ENCODE results near the gene VDAC1.
"Not testable (repeated sequence)": the region's sequence is repeated elsewhere in the genome, so short reads cannot be mapped to it uniquely, and the experiment has no call there.

The VDAC1 gene

DNA sequence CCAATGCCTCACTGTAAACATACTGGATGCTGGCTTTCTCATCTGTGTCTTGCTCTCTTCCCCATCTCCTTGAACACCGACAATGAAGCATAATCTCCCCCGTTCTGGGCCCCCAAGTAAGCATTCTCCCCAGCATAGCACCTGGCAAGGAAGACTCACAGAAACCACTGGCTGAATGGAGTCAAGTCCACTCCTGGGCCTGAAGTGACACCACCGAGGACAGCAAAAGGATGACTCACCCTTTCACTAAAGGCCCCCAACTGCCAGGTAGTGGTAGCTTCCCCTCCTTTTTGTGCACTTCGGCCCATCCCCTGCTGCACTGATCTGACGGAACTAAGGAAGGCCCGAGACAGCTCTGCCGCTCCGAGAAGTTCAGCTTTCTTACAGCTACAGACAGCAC is 9.4 kb downstream of the VDAC1 start:
- no peak for DNase-seq (ENCODE audit: low read depth)

DNA sequence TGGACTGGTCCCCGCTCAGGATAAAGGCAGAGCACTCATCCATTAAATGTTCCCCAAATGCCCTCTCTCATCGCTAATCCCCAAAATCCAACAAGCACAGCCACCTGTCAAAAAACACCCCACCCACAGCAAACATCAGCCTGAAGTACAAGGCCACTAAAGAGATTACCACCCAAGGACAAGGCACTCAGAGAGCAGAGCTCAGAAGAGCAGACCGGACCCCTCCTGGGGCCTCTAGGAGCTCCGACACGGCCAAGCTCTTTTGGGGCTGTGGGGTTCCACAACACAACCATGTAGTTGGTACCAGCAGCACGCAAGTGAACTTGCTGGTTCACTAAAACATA is 9.8 kb downstream of the VDAC1 start:
- DNase-seq (ENCODE audit: low read depth): no peak

GRCh38 chr5:133994297-133994989 is 10.3 kb downstream of the VDAC1 start:
- DNase-seq (ENCODE audit: low read depth): no peak

DNA sequence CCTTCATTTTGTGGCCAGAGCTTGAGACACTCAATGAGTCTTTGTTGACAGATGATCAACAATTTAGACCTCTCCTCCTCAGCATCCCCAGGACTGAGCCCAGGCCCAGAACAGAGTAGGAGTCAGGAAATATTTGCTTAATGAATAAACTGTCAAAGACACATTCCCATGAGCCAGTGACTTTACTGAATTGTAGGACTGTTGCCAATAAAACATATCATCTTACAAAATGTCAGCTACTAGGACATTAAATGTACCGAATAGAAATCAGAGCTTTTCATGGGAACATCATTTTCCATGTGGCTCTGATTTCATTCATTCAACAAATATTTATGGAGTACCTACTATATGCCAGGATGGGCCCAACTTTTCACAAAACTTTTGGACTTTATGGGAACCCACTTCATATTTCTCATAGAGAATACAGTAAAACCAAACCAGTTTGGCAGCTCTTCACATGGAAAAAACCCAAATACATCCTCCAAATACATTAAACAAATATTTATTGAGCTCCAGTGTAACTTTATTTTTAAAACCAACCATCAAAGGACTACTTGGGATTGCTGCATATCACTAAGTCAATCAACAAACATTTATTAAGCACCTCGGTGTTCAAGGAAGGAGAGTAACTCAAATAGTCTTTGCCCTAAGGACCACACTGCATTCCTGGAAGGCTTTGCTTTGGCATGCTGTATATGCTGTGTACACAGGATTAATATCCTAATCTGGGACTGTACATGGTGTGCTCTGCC is 11.4 kb downstream of the VDAC1 start:
- DNase-seq (ENCODE audit: low read depth): no peak

DNA sequence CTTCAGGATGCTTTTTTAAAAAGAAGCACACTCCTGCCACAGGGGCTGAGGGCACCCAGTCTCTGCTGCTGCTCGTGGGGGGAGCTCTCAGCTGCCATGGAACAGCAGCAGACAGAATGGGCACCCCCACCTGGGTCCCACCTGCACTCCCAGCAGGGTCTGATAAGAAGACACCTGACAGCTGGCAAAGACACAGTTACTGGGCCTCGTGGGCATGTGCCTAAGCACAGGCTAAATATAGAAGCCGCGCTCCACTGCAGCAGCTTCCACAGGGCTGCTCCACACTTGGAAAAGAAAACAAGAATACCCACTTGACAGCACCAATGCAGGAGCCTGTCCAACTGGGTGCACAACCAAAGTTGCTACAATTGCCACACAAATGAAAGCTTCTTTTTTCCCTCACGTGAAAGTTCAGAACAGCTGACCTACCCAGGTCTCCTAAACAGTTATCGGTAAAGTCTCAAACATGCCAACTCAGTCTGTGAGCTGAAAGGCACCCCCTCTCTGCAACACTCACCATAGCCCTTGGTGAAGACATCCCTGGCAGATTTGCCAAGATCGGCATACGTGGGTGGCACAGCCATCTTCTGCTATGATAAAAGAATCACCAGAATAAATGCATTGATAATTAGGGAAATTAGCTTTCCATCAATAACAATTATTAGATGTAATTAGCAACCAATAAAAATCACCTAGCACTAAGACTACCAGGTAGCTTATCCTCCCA is 12.2 kb downstream of the VDAC1 start:
- DNase-seq (ENCODE audit: low read depth): no peak

DNA sequence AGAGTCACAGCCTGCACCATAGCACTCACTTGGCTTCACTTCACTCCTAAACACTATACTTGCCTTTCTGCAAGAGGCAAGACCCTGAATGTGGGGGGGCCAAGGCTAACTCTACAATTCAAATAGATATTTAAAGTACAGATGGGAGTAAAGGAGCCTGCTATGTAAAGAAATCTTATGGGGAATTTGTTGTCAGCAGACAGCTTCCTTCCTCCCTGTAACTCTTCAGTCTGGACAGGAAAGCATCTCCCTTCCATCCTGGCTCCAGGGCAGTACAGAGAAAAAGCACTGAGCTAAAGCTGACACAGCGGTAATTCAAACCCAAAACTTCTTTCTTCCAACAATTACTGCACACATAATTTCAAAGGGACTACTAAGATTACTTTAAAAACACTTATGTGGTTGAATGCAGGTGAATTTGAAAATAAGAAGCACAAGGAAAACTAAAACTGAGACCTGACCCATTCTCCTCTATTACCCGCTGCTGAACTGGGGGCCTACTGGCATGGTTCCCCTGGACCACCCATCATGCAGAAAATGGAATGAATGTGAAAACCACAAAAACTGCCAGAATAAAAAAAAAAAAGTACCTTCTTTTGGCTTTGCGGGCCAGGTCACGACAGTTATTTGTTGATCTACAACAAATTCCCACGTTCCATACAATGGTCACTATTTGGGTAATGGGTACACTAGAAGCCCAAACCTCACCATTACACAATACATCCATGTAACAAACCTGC is 13.4 kb downstream of the VDAC1 start:
- DNase-seq (ENCODE audit: low read depth): no peak

GRCh38 chr5:133990396-133990795 is 14.4 kb downstream of the VDAC1 start:
- no peak for DNase-seq (ENCODE audit: low read depth)

GRCh38 chr5:133985540-133986180 is 19.1 kb downstream of the VDAC1 start:
- DNase-seq (ENCODE audit: low read depth): no peak

DNA sequence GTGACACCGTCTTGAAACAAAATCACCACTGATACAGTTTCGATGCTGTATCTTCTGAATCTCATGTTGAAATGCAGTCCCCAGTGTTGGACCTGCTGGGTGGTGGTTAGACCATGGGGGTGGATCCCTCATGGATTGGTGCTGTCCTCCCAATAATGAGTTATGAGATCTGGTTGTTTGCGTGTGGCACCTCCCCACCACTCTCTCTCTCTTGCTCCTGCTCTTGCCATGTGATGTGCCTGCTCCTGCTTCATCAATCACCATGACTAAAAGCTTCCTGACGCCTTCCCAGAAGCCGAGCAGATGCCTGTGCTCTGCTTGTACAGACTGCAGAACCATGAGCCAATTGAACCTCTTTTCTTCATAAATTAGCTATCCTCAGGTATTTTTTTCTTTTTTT is 21.1 kb downstream of the VDAC1 start:
- DNase-seq (ENCODE audit: low read depth): no peak

DNA sequence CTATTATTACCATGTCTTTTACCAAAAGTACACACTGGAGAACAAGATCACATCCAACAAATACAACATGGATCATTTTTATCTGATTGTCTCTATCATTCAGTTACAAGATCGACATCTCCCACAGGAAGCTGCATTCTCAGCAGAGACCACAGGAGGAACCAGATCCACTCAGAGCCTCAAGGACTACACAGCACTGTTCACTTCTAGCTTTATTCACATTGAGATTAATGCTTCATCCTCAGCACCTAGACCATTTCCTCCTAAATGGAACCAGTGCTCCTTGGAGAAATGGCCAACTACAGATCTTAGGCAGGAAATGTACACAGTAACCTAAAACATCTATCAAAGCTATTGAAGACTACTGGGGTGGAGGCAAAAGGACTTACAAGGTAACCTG is 23.1 kb downstream of the VDAC1 start:
- DNase-seq (ENCODE audit: low read depth): no peak

DNA sequence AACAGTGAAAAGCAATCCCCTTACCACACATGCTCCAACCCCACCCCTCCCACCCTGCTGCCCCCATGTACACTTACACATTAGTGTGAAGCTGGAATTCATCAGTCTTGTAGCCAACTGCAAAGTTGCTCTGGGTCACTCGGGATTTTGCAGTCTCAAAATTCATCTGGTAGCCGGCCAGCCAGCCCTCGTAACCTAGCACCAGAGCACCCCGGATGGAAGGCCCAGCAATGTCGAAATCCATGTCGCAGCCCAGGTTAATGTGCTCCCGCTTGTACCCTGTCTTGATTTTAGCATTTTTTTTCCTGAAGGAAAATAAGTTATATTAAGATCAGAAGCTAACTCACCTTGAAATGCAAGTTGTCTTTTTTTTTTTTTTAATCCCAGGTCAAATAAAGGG is 24.1 kb downstream of the VDAC1 start:
- DNase-seq (ENCODE audit: low read depth): no peak

DNA sequence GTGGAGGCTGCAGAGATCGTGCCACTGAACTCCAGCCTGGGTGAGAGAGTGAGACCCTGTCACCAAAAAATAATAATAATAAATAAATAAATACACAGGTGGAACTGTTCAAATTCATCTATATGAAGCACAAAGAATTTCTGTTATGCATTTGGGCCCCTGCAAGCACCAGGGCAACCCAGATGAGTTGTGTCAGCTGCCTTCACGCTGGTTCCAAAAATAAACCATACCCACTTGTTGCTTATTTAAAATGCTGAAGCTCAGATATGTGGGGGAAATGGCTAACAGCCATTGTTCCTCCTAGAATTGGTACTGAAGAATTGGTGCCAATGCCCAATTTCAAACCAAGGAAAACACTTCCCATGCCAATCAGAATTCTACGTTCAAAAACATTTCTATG is 25.8 kb downstream of the VDAC1 start:
- no peak for DNase-seq (ENCODE audit: low read depth)

DNA sequence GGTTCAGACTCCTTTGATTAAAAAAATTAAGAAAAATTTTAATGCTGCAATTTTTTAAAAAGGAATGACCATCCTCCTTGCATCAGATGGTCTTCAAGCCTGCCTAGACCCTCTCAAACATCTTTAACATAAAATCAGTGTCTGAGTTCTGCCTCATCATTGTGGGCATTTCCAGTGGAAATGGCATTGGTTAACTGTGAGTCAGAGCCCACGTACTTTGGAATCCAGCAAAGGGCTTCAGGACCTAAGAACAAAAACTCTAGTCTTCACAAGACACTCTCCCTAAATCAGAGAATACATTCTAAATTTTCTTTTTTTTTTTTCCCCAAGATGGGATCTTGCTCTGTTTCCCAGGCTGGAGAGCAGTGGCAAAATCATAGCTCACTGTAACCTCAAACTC is 26.9 kb downstream of the VDAC1 start:
- DNase-seq (ENCODE audit: low read depth): peak; percentile 58

GRCh38 chr5:133977161-133977787 is 27.5 kb downstream of the VDAC1 start:
- DNase-seq (ENCODE audit: low read depth): no peak

GRCh38 chr5:133975546-133975945 is 29.2 kb downstream of the VDAC1 start:
- DNase-seq (ENCODE audit: low read depth): not testable (repeated sequence)

GRCh38 chr5:133974142-133974541 is 30.6 kb downstream of the VDAC1 start:
- no peak for DNase-seq (ENCODE audit: low read depth)

GRCh38 chr5:133970325-133970909 is 34.4 kb downstream of the VDAC1 start:
- DNase-seq (ENCODE audit: low read depth): no peak

GRCh38 chr5:133969654-133970324 is 35.0 kb downstream of the VDAC1 start:
- DNase-seq (ENCODE audit: low read depth): no peak

DNA sequence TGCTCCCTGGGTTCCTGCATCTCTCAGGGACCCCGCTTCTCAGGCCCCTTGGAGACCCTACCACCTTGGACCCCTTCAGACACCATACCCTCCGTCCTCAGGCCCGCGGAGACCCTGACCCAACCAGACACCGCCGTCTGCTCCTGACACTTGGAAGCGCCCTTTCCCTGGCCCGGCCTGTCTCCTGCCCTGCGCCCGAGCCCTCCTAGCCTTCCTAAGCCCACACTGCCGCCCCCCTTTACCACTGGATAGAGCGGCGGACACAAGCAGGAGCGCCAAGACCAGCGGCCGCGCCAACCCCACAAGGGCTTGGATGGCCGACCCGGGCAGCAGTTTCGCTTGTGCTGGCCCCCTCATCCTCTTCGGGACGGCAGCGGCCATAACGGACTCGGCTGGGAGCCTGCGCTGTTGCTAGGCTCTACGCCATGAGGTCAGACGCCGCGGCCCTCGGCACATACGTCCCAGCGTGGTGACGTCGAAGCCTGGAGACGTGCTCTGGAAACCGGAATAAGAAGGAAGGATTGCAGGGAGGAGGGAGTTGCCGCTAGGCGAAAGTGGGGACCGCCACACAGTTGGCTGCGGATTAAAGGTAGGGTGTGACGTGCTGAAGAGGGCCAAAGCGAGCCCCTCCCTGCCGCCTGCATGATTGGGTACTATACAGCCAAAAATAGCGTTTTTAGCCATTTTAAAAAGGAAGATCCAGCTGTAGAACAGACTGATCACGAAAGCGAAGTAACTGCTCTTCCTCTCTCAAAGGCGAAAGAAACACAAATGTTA is 36.4 kb downstream of the VDAC1 start, which contains the start of gene C5orf15:
TSS of gene C5orf15 (minus strand) at position 422 of the 777 bp plus-strand sequence. CDS start at position 381, 41 bp downstream.
- DNase-seq (ENCODE audit: low read depth): peak; percentile 97

Data from stromal cell of bone marrow (primary cell).